T-helper 1 cell treated with Interleukin-12 subunit alpha and Interleukin-12 subunit beta and Interleukin-4 antibody, amounts not matched to agents 30 μg/mL and 1 μg/mL, for 36 hours (primary cell): Measurements from ENCODE around the gene KCNT1.

ENCODE experiments used
- H3K27ac Mint-ChIP-seq: one replicate; pipeline ENCODE4 v1.8.0; 2021; ENCODE audit warnings: mild to moderate bottlenecking, mixed read lengths
- H3K27me3 Mint-ChIP-seq: one replicate; pipeline ENCODE4 v1.8.0; 2021; ENCODE audit warnings: low read depth, mixed read lengths
- H3K36me3 Mint-ChIP-seq: one replicate; pipeline ENCODE4 v1.8.0; 2021; ENCODE audit warnings: low read depth, mixed read lengths
- H3K4me1 Mint-ChIP-seq: one replicate; pipeline ENCODE4 v1.8.0; 2021; ENCODE audit warnings: low read depth, mixed read lengths
- H3K4me3 Mint-ChIP-seq: one replicate; pipeline ENCODE4 v1.8.0; 2021; ENCODE audit warnings: mild to moderate bottlenecking, moderate library complexity, mixed read lengths
- H3K9me3 Mint-ChIP-seq: one replicate; pipeline ENCODE4 v1.8.0; 2021; ENCODE audit warnings: mixed read lengths

Gene KCNT1

DNA sequence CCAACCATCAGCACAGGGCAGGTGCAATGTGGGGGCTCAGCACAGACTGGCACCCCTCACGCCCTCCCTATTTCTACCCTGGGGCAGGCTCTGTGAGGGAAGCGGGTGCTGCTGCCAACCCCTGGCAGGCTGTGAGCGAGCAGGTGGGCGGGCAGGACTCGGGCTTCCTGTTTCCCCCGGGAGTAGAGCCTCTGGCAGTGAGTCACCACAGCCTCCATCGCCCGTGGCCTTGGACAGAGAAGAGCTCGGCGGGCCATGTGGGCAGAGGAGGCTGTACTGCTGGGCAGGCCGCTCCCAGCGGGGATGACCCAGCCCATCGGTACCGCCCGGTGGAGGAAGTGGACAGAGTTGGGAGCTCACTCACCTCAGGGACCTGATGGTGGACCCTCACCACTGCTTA is 16.6 kb downstream of the KCNT1 start:
- H3K27me3 Mint-ChIP-seq = peaks cover 18% of the 10 kb centered on the region
- H3K9me3 Mint-ChIP-seq = no peaks in the 10 kb centered on the region

DNA sequence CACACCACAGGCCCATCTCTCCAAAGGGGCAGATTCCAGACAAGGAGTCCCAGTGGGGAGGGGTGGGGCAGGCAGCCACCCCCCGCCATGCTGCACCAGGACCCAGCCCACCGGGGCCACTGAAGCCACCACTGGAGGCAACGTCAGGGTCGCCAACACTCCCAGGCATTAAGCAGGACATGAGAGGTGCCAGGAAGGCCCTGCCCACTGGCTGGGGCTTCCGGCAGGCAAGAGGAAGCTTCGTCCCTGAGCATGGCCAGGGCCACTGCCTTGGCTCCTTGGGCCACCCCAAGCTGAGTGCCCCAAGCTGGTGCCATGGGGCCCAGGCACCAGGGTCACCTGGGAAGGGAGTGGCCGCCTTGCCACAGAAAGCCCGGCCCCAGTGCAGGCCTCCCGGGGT is 17.5 kb downstream of the KCNT1 start:
- no peaks in the 10 kb centered on the region for H3K9me3 Mint-ChIP-seq
- no peak overlapping the region for H3K27ac Mint-ChIP-seq
- no peaks in the 10 kb centered on the region for H3K4me1 Mint-ChIP-seq
- no peaks in the 10 kb centered on the region for H3K36me3 Mint-ChIP-seq
- peaks cover 15% of the 10 kb centered on the region for H3K27me3 Mint-ChIP-seq
- no peak overlapping the region for H3K4me3 Mint-ChIP-seq

More for the DNA sequence above, 16.6 kb downstream of the KCNT1 start:
- no peak overlapping the region for H3K4me3 Mint-ChIP-seq
- H3K4me1 Mint-ChIP-seq = no peaks in the 10 kb centered on the region
- H3K27ac Mint-ChIP-seq = no peak overlapping the region
- H3K36me3 Mint-ChIP-seq = no peaks in the 10 kb centered on the region

DNA sequence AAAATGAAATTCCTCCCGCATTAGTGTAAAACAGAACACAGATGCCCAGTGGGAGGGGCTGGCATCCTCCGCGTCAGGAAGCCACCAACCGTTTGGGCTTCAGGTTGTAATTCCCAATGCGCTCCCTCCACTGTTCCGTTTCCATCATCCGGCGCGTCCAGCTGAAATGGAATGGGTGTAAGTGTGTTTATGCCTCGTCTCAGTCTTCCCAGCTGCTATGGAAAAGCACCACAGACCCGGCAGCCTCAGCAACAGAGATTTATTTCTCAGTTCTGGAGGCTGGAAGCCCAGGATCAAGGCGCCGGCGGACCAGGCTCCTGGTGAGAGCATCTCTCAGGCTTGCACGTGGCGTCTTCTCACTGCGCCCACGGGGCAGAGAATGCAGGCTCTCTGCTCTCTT is 20.4 kb downstream of the KCNT1 start:
- Mint-ChIP-seq H3K9me3 (no peaks in the 10 kb centered on the region), H3K27ac (no peak overlapping the region), H3K4me3 (no peak overlapping the region), H3K4me1 (no peaks in the 10 kb centered on the region), H3K36me3 (no peaks in the 10 kb centered on the region), H3K27me3 (no peaks in the 10 kb centered on the region)

DNA sequence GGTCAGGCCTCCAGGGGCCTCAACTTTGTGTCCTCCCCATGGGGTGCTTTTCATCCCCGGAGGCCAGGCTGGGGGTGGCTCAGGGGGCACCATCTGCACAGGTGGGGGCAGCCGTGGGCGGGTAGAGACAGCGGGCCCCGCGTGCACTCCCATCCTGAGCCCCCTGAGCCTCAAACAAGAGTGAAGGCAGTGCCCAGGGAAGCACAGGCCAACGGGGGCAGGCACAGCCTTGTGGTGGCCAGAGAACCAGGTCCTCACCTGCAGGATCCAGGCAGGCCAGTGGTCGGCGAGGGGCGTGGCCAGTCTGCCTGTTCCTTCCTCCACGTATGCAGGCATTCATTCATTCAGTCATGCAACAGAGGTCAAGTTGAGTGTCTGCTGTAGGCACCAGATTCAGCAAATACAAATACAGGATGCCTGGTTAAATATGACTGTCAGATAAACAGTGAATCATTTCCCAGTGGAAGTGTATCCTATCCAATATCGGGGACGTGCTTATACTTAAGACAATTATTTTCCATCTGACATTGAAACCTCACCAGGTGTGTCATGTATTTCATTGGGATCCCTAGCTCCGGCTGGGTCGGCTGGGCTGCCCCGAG is 22.3 kb downstream of the KCNT1 start:
- Mint-ChIP-seq H3K9me3 (no peaks in the 10 kb centered on the region), H3K4me3 (no peak overlapping the region), H3K27ac (no peak overlapping the region), H3K27me3 (no peaks in the 10 kb centered on the region), H3K36me3 (no peaks in the 10 kb centered on the region), H3K4me1 (no peaks in the 10 kb centered on the region)

DNA sequence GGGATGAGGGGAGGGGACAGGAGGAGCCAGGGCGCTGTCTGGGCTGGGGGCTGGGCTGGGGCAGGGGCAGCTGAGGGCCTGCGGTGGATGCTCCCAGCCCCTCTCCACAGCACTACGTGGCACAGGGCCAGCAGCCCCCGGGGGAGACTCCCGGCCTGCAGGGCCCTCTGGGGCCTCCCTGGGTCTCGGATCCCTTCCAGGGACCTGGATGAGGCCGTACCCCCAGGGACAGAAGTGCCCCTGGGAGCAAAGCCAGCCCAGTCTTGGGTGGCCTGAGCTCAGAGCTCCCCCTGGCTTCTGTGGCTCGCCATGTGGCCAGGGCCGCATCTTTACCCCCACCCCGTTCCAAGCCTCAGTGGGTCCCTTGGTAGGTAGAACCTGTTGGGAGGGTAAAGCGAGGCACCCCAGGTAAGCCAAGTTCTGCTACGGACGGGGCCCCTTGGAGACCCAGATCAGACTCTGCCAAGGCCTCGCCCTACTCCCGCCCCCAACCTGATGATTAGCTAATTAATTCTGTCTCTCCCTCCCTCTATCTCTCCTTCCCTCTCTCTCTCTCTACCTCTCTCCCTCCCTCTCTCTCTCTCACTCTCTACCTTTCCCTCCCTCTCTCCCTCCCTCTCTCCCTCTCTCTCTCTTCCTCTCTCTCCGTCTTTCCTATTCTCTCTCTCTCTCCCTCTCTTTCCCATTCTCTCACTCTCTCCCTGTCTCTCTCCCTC is 24.3 kb downstream of the KCNT1 start:
- no peak overlapping the region for H3K27ac Mint-ChIP-seq
- no peaks in the 10 kb centered on the region for H3K27me3 Mint-ChIP-seq
- peaks cover 4% of the 10 kb centered on the region for H3K9me3 Mint-ChIP-seq
- H3K36me3 Mint-ChIP-seq = no peaks in the 10 kb centered on the region
- H3K4me3 Mint-ChIP-seq = no peak overlapping the region
- H3K4me1 Mint-ChIP-seq = no peaks in the 10 kb centered on the region

DNA sequence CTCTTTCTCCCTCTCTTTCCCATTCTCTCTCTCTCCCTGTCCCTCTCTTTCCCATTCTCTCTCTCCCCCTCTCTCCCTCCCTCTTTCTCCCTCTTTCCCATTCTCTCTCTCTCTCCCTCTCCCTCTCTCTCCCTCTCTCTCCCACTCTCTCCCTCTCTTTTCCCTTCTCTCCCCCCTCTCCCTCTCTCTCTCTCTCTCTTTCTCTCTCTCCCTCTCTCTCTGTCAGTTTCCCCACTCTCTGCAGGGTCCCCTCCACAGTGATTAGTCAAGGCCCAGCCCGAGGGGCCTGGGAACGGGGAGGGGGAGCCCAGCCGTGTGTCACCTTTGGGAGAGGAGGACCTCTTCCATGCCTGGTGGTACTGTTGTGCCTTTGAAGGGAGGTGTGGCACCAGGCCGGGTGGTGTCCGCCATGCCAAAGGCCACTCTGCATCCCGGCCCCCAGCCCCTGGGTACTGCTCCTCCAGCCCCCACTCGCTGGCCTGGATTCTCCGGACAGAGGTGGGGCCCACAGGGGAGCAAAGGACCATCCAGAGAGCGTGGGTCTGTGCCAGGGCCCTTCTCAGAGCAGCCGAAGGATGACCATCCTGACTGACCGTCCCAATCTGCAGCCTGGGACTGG is 25.4 kb downstream of the KCNT1 start:
- H3K9me3 Mint-ChIP-seq = peaks cover 10% of the 10 kb centered on the region
- H3K36me3 Mint-ChIP-seq = no peaks in the 10 kb centered on the region
- H3K27me3 Mint-ChIP-seq = no peaks in the 10 kb centered on the region
- H3K4me3 Mint-ChIP-seq = no peak overlapping the region
- H3K27ac Mint-ChIP-seq = no peak overlapping the region
- H3K4me1 Mint-ChIP-seq = no peaks in the 10 kb centered on the region

DNA sequence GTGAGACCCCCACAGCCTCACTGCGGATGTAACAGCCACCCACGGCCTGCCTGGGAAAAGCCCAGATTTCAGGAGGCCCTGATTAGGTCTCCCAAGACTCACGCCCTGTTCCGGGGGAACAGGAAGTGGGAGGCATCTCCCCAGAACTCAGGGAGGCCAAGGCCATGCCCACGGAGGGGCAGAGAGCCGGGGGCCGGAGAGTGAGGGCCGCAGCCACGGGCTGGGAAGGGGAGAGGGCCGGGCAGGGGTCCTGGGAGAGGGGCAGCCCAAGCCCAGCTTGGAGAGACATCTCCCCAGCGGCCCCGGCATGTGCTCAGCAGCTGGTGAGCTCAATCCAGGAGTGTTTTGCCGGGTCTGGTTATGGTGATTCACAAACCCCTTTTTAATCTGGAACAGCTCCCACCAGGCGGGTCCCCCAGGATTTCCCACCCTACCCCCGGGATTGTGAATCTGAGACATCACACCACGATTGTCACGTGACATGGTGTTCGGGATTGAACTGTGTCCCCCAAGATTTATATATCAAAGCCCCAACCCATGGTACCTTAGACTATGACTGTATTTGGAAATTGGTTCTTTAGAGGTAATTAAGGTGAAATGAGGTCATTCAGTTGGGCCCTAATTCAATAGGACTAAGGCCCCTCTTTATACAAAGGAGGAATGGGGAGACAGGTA is 26.6 kb downstream of the KCNT1 start:
- no peak overlapping the region for H3K27ac Mint-ChIP-seq
- H3K4me1 Mint-ChIP-seq = no peaks in the 10 kb centered on the region
- H3K36me3 Mint-ChIP-seq = no peaks in the 10 kb centered on the region
- peaks cover 16% of the 10 kb centered on the region for H3K9me3 Mint-ChIP-seq
- H3K4me3 Mint-ChIP-seq = no peak overlapping the region
- no peaks in the 10 kb centered on the region for H3K27me3 Mint-ChIP-seq

DNA sequence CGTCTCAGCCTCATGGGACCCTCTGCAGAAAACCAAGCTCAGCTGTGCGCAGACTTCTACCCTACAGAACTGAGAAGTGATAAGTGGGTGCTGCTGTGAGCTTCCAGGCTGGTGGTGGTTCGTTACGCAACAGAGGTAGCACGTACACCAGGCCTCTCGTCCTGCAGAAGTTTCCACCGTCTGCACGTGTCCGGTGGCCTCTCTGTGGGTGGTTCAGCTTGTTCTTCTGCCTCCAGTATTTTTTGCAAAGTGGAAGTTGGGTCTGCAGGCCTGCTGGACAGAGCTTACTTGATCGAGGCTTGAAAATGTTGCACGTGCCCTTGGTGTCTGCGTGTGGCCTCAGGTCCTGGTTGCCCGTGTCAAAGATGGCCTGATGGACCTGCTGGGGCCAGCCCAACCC is 27.5 kb downstream of the KCNT1 start:
- no peaks in the 10 kb centered on the region for H3K4me1 Mint-ChIP-seq
- H3K36me3 Mint-ChIP-seq = no peaks in the 10 kb centered on the region
- H3K27me3 Mint-ChIP-seq = no peaks in the 10 kb centered on the region
- no peak overlapping the region for H3K4me3 Mint-ChIP-seq
- H3K9me3 Mint-ChIP-seq = peaks cover 16% of the 10 kb centered on the region
- H3K27ac Mint-ChIP-seq = no peak overlapping the region

DNA sequence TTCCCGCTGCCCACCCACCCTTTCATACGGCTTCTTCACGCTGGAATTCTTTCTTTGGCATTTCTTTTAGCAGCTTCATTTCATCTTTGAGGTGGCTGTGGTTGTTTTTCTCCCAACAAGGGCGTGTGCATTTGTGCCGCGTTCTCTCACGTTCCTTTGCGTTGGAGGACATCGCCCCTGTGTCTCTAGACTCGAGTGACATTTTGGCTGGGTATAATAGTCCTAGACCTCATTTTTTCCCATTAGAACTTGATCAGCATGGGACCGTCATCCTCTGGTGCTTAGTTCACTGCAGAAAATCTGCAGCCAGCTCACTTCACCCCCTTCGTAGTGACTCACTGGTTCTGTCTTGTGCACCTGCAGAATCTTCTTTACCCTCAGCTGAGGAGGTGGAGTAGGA is 29.5 kb downstream of the KCNT1 start:
- Mint-ChIP-seq H3K27me3 (no peaks in the 10 kb centered on the region), H3K9me3 (peaks cover 16% of the 10 kb centered on the region), H3K4me3 (no peak overlapping the region), H3K36me3 (no peaks in the 10 kb centered on the region), H3K4me1 (no peaks in the 10 kb centered on the region), H3K27ac (peak overlapping the region; percentile 31)

DNA sequence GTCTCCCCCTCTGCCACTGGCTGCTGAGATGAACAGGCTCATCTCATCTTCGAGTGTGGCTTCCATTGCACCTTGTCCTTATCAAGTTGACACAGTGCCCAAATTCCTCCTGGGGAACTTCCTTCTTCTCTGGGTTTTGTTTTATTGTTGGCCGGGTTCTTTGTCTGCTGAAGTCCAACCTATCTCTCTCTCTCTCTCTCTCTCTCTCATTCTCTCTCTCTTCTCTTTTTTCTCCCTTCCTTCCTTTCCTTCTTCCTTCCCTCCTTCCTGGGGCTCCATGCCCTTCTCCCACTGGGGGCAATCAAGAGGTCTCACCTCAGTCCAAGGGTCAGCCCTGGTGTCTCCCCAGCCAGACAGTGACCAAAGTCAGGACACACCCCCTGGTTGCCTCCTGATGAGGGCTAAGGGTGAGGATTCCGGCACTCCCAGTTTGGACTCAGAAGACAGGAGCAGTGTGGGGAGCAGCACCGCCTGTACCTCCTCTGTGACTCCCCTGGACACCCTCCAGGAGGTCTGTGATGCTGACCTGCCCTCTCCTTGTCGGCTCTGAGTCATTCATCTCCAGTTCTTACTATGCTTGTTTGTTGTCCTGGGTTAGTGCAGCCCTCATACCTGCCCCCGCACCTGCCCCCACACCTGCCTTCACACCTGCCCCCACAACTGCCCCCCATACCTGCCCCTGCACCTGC is 30.7 kb downstream of the KCNT1 start:
- Mint-ChIP-seq H3K36me3 (no peaks in the 10 kb centered on the region), H3K27ac (no peak overlapping the region), H3K9me3 (peaks cover 16% of the 10 kb centered on the region), H3K27me3 (peaks cover 4% of the 10 kb centered on the region), H3K4me3 (no peak overlapping the region), H3K4me1 (no peaks in the 10 kb centered on the region)

DNA sequence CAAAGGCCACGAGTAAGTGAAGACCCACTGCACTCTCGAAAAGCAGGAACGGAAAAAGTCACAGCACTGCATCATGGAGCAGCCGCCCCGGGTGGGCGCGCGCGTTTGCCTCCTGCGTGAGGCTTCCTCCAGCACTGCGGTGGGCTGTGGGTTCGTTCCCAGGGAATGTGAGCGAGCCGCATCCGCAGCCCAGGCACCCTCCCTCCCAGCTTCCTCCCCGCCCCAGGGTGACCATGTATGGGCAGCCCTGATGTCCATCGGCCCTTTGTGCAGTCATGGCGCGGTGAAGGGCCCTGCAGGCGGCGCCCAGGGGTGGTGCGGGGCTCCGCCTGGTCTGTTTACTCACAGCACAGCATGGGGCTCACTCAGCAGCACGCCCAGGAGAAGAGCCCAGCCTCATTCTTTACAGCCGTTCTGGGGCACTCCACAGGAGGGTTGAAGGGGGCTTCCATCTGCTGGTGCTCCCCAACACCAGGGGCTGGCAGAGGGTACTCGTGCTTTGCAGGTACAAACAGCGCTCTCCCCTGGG is 32.7 kb downstream of the KCNT1 start:
- Mint-ChIP-seq H3K27me3 (peaks cover 4% of the 10 kb centered on the region), H3K36me3 (no peaks in the 10 kb centered on the region), H3K27ac (no peak overlapping the region), H3K9me3 (peaks cover 16% of the 10 kb centered on the region), H3K4me1 (no peaks in the 10 kb centered on the region), H3K4me3 (no peak overlapping the region)

DNA sequence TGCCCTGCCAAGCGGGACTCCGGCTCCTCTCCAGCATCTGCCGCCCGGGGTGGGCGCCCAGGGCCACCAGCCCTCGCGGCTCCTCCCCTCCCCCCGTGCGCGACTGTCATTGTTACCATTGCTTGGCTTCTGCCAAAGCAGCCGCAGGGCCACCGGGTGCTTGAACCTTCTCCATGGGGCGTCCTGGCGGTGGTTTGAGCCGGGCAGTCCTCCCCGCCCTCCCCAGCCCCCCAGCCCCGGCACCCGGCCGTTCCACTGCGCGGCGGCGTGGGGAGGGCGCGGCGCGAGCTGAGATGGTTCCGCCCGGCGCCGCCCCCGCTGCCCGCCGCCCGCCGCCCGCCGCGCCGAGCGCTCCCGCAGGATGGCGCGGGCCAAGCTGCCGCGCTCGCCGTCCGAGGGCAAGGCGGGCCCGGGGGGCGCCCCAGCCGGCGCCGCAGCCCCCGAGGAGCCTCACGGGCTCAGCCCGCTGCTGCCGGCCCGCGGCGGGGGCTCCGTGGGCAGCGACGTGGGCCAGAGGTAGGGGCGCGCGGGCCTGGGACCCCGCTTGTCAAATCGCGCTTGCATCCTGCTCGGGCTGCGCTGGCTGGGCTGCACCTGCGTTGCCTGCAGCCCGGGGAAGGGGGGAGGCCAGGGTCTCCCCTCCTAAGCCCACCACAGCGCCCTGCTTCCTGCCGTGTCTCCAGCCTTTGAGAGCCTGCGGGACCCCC is 34.4 kb downstream of the KCNT1 start:
- Mint-ChIP-seq H3K36me3 (no peaks in the 10 kb centered on the region), H3K9me3 (peaks cover 10% of the 10 kb centered on the region), H3K27me3 (peaks cover 4% of the 10 kb centered on the region), H3K4me3 (no peak overlapping the region), H3K4me1 (no peaks in the 10 kb centered on the region), H3K27ac (no peak overlapping the region)

DNA sequence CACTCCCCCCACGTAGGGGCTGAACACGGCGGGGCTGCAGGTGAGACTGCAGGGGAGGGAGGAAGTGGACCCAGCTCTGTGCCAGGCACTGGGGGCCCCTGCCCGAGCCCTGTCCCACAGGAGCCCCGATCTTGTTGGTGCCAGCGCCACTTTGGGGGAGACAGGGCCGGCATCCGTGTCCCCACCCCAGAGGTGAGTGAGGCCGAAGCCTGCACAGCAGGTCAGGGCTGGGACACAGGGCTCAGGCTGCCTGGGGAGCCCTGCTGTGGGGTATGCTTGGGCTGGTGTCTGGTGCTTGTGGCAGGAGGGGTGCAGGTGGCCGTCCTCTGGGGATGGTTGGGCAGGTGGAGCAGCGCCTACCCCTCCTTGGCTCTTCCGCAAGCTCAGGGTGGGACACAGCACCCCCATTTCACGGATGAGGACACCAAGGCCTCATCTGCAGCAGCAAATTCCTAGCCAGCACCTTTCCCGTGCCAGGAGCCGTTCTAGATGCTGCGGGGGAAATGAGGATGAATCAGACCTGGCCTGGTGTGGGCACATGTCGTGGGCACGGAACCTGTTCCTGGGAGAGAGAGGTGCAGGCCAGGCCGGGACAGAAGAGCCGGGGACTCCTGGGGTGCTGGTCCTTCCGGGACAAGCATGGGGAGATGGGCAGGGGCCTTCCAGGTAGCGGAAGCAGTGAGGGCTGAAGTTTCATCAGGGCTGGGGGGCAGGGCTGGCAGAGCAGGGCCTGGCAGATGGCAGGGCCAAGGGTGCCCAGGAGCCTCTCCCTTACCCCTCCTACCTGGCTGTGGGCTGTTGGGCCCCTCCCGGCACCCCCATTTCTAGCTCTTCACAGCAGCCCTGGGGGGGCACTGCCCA is 35.2 kb downstream of the KCNT1 start:
- H3K4me1 Mint-ChIP-seq = no peaks in the 10 kb centered on the region
- H3K27me3 Mint-ChIP-seq = peaks cover 4% of the 10 kb centered on the region
- no peak overlapping the region for H3K27ac Mint-ChIP-seq
- no peaks in the 10 kb centered on the region for H3K36me3 Mint-ChIP-seq
- H3K4me3 Mint-ChIP-seq = no peak overlapping the region
- H3K9me3 Mint-ChIP-seq = peaks cover 7% of the 10 kb centered on the region
